Stimulated activated CD4-positive, alpha-beta T cell treated with anti-CD3 and anti-CD28 coated beads, Interleukin-4, amount 100 ng/mL, for 4 hours (primary cell): ENCODE data around the gene AGPAT4.
"Not testable (repeated sequence)": the region's sequence is repeated elsewhere in the genome, so short reads cannot be mapped to it uniquely, and the experiment has no call there.

Experiments
- DNase-seq, 2 experiments: peaks; one replicate each; pipeline ENCODE4 v3.0.0-alpha.2; 2020

Gene AGPAT4, protein sequence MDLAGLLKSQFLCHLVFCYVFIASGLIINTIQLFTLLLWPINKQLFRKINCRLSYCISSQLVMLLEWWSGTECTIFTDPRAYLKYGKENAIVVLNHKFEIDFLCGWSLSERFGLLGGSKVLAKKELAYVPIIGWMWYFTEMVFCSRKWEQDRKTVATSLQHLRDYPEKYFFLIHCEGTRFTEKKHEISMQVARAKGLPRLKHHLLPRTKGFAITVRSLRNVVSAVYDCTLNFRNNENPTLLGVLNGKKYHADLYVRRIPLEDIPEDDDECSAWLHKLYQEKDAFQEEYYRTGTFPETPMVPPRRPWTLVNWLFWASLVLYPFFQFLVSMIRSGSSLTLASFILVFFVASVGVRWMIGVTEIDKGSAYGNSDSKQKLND

DNA sequence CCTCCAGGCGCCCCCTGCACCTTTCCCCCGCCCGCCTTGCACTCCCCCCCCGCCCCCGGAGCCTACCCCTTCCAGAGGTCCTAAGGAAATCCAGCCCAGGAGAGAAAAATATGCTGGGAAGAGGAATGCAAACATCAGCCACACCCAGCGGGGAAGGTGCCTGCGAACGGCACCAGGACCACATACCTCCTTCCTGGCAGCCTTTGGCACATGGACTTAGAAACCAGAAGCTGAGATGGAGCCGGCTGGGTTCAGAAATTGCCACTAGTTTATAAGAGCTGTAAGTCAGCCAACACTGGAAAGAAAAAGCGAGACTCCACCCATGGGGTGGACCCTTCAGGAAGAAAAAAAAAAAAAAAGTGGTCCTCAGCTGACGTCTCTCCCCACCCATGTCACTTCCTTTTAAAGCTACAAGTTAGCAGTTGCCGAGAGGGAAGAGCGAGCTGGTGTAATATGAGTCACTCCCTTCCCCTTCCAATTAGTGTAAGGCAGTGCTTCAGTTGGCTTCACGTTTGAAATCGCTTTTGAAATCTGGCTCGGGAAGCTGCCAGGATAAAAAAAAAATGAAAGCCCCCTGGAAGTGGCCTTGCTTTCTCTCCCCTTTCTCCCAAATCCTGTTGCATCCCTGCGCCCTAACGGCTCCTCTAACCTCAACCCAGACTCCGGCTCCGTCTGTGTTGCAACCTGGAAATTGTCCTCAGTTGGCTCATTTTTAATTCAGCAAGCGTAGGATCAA, at the start of gene AGPAT4:
Gene AGPAT4 (minus strand): TSS at position 310 of the 736 bp plus-strand sequence. CDS start 41,848 bp downstream, outside the sequence.
- peak; percentile 17 to 72 for DNase-seq

DNA sequence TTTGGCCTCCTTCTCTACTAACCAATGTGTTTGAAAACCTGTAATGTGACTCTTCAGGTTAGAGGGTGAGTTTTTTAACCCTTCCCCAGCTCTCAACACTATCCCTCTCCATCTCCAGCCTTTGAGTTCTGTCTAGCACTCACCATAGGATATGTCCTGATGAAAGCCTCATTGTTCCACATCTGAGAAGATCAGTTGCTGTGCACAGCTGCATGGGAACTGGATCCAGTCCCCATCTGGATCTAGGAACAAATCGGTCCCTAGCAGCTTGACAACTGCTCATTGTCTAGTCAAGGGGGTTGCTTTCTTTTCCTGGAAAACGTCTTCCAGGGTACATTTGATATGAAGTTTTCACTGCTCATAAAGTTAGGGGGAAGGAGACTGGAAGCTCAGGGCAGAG, 45.4 kb upstream of the AGPAT4 start:
- DNase-seq, result no peak

GRCh38 chr6:161318456-161318855, 44.6 kb upstream of the AGPAT4 start:
- no peak for DNase-seq

DNA sequence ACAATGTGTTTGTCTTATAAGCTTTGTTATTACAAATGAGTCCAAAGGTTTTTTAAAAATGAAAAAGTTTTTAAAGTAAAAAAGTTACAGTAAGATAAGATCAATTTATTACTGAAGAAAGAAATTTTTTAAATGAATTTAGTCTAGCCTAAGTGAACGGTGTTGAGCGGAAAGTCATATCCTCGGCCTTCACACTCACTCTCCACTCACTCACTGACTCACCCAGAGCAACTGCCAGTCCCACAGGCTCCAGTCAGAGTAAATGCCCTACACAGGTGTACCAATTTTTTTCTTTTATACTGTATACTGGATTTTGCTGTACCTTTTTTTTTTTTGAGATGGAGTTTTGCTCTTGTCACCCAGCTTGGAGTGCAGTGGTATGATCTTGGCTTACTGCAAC, 42.7 kb upstream of the AGPAT4 start:
- no peak for DNase-seq

DNA sequence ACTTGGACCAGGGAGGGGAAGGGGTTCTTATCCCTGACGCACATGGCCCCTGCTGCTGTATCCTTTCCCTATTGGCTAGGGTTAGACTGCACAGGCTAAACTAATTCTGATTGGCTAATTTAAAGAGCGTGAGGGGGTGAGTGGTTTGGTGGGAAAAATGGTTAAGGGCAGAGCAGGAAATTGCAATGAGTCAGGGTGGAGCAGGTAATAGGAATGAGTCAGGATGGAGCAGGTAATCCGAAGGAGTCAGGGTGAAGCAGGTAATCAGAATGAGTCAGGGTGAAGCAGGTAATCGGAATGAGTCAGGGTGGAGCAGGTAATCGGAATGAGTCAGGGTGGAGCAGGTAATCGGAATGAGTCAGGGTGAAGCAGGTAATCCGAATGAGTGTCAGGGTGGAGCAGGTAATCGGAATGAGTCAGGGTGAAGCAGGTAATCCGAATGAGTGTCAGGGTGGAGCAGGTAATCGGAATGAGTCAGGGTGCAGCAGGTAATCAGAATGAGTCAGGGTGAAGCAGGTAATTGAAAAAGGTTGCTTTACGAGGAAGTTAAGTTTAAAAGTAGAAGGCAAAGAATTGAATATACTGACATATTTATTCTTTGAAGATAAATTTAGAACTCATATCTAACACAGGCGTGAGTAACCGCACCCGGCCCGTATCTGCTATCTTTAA, 41.5 kb upstream of the AGPAT4 start:
- DNase-seq, result not testable (repeated sequence)

DNA sequence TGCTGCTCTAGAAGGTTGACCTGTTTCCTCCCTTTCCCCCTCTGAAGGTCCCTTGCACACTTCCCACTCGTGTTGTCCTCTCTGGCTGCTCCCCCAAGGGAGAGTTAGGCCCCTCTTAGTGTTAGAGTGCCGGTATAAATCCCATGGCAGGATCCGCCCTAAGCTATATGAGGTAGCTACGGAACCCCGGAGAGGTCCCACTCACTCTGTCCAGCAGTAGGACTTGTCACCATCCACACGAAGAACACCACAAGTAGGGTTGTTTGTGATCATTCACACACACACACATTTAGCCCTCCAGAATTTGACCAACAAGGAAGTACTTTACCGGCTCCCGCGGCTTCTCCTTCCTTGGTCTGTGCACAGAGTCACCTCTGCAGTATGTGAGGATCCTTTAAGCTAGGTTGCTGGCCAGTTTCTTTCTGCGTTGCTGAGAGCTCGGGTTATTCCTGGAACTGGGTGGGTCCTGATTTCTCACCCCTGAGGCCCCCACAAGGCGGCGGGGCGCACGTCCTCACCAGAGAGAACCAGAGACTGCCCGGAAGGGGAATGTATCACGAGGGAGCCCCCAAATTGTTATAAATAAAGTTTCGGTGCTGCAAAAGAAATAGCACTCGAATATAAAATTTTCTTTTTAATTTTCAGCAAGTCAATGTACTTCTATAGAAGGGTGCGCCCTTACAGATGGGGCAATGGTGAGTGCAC, 40.8 kb upstream of the AGPAT4 start:
- not testable (repeated sequence) for DNase-seq

GRCh38 chr6:161313940-161314509, 40.2 kb upstream of the AGPAT4 start:
- no peak for DNase-seq

- DNase-seq, result not testable (repeated sequence)
Observed at GRCh38 chr6:161313475-161313874, 39.6 kb upstream of the AGPAT4 start.

DNA sequence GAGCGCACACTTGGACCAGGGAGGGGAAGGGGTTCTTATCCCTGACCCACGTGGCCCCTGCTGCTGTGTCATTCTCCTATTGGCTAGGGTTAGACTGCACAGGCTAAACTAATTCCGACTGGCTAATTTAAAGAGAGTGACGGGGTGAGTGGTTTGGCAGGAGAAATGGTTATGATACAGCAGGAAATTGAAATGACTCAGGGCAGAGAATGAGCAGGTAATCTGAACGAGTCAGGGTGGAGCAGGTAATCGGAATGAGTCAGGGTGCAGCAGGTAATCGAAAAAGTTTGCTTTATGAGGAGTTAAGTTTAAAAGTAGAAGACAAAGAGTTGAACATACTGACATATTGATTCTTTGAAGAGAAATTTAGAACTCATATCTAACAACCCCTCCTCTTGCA, 35.9 kb upstream of the AGPAT4 start:
- not testable (repeated sequence) for DNase-seq

DNA sequence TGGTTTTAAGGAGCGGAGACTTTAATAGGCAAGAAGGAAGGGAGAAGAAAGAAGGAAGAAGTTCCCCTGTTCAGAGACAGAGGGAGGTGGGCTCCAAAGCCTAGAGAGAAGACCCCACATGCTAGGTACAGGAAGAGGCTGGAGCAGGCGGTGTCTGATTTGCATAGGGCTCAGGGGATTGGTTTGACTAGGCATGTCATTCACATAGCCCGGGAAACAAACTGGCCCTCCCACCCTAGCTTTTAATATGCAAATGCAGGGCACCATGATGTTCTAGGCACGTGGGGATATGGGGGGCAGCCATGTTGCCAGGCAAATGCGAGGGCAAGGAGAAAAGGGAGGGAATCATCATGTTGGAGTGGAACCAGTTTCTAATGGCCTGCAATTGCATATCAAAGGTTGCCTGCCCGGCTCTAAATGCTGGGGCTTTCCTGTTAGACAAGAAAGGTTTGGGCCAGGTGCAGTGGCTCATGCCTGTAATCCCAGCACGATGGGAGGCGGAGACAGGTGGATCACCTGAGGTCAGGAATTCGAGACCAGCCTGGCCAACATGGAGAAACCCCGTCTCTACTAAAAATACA, 34.3 kb upstream of the AGPAT4 start:
- DNase-seq, result no peak

GRCh38 chr6:161305860-161306259, 32.0 kb upstream of the AGPAT4 start:
- no peak for DNase-seq

GRCh38 chr6:161303628-161304340, 29.9 kb upstream of the AGPAT4 start:
- no peak for DNase-seq

GRCh38 chr6:161302949-161303348, 29.1 kb upstream of the AGPAT4 start:
- DNase-seq, result no peak

DNA sequence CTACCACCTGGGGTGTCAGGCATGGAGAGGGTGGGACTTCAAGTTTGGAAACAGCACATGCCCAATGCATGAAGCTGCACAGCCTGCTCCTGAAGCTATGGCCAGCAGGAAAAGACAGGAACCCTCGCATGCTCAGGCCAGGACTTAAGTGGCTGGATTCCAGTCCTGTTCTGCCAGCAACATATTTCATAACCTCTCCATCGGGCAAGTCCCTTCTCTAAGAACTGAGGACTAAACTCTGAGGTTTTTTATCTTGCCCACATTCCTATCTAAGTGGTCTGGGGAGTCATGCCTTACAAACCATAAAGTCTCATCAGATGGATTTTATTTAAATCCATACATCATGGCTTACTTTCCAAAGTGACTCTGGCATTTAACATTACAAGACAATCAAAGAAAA, 27.5 kb upstream of the AGPAT4 start:
- no peak for DNase-seq

DNA sequence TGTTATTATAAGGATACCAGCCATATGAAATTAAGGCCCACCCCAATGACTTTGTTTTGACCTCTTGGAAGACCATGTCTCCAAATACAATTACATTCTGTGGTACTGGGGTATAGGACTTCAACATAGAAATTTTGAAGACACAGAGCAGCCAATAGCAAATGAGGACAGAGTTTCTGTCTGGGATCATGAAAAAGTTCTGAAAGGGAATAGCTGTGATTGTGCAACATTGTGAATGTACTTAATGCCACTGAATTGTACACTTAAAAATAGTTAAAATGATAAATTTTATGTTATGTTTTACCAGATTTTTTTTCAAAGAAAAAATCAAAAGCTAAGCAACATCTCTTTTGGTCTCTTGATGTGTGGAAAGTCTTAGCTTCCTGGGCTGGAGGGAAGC, 27.0 kb upstream of the AGPAT4 start:
- DNase-seq, result no peak

DNA sequence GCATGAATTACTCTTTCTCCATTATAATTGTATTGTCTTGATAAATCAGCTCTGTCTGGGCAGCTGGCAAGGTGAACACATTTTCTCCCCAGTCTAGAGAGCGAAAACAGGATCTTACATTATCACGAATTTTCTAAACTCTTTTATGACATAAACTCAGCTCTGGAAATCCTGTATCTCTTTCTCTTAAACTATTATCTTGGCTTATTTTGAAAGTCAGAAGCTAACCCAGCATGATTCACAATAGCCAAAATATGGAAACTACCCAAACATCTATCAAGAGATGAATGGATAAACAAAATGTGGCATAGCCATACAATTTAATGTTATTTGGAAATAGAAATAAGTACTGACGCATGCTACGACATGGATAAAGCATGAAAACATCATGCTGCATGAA, 25.9 kb upstream of the AGPAT4 start:
- no peak for DNase-seq

DNA sequence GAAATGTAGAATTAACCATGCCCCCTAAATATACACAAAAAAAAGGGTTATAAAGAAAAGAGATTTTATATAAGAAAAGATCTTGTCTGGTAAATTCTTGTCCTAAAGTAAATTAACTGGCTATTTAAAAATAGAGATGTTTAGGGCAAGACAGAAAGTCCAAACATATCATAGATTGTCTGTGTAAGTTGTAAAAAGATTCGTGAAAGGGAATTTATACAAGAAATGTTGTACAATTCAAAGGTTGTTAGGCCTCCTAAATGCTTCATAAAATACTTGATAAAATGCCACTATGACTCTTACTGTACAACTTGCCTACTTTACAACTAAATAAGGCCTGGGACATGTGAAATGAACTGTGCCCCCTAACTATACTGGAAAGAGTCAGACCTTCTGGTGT, 21.9 kb upstream of the AGPAT4 start:
- no peak for DNase-seq

- no peak for DNase-seq
Observed at GRCh38 chr6:161292650-161293281, 18.9 kb upstream of the AGPAT4 start.

- no peak for DNase-seq
Observed at GRCh38 chr6:161292145-161292544, 18.3 kb upstream of the AGPAT4 start.

GRCh38 chr6:161290751-161291150, 16.9 kb upstream of the AGPAT4 start:
- DNase-seq, result no peak

DNA sequence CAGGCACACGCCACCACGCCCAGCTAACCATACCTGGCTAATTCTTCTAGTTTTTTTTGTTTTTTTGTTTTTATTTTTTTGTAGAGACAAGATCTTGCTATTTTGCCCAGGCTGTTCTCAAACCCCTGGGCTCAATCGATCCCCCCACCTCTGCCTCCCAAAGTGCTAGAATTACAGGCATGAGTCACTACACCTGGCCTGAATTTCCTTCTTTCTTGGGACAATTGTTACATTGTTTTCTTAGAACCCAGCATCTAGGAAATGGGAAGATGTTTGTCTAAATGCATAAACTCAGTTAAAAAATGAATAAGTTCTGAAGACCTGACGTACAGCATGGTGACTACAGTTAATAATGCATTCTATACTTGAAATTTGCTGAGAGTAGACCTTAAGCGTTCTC, 10.8 kb upstream of the AGPAT4 start:
- DNase-seq, result no peak
